ENCODE data around the gene STK11IP. TPM values are rescaled to one million over a fixed set of nuclear protein-coding genes. Genes with fewer than 3 reads are reported as not detected.

The STK11IP gene
- total and polyA plus RNA-seq, 10 of the 15 experiments (the other 5 are each of a cell fraction or from before 2014, with no cell fraction given), result 0.42 to 24.0 (median 11.4) TPM

DNA sequence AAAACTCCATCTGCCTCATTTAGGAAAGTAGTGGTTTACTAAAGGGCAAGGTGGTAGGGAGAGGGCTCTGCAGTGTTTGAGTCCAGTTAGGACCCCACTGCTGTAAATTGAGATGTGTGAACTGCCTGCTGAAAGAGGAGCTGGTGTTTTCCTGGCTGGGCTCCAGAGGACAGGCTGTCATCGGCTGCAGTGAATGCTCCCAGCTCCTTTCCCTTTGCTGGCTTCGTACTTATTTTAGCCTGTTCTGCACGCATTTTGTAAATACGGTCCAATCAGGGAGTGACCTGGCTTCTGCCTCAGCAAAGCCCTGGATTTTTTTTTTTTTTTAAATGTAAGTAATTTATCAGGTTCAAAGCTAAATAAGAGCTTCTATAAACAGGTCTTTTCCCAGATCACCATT lies 67.3 kb downstream of the STK11IP start:
- no peak for FAIRE-seq
- BruUV-seq (replicated peaks), result no TSS peak
- ChIA-PET SMC1A (ENCODE audit: uncharacterized antibody, unreplicated experiment) (no interaction called here), RAD21 (ENCODE audit: unreplicated experiment) (no interaction called here), POLR2A (interaction anchor here (0.6 kb wide), 1 partner anchor 443 kb away, joined by 9 read pairs; no protein-coding TSS in a partner anchor), CTCF (interaction anchor here (0.6 to 1.1 kb wide), 3 partner anchors 11 to 1992 kb away, joined by 3 read pairs; no protein-coding TSS in a partner anchor)
- in situ Hi-C loops (cut with MboI), result no loop called here
- DNase-seq (ENCODE audit: low read depth, low spot score), result no peak
- H3K9ac ChIP-seq (ENCODE audit: control insufficient read depth, insufficient read depth, low read length), result no peak overlapping the region
- H2AFZ ChIP-seq (ENCODE audit: control insufficient read depth, low read depth, low read length), result no peak overlapping the region
- ATAC-seq, result no peak
- no peaks in the 10 kb centered on the region for H4K20me1 ChIP-seq (ENCODE audit: control insufficient read depth, insufficient read depth)
- H3K27me3 ChIP-seq (replicated peaks in 1 of 2; ENCODE audit: control insufficient read depth in 2 of 2, insufficient read depth in 2 of 2, low read length in 1 of 2), result no peaks in the 10 kb centered on the region
- no peak overlapping the region for H3K4me3 ChIP-seq
- H3K27ac ChIP-seq (ENCODE audit: control insufficient read depth, insufficient read depth), result no peak overlapping the region
- no peak overlapping the region for H3K4me2 ChIP-seq (ENCODE audit: control insufficient read depth, insufficient read depth)
- H3K79me2 ChIP-seq (ENCODE audit: control insufficient read depth, insufficient read depth, low read length), result no peaks in the 10 kb centered on the region
- peaks cover 9% of the 10 kb centered on the region for H3K4me1 ChIP-seq (ENCODE audit: control insufficient read depth, insufficient read depth, low read length)
- 43% methylated on average over 4 of the region's 4 CpGs for WGBS (ENCODE audit: insufficient coverage, insufficient replicate concordance, low lambda C conversion rate, missing lambda C conversion rate)
- intact Hi-C loops (cut with micrococcal nuclease; ENCODE audit: unreplicated experiment), result no loop called here
- H3K36me3 ChIP-seq (ENCODE audit: control insufficient read depth in 2 of 2, insufficient read depth in 2 of 2, low read length in 1 of 2), result no peaks in the 10 kb centered on the region
- H3K9me3 ChIP-seq (replicated peaks; ENCODE audit: control insufficient read depth, insufficient read depth, low read length), result peaks cover 8% of the 10 kb centered on the region; the same call in 2 of the 3 replicates
- TF ChIP-seq ASH2L (IDR thresholded peaks at IDR 0.05; ENCODE audit: borderline replicate concordance, low read depth), result no peak
- no peak for TF ChIP-seq NFYB (IDR thresholded peaks at IDR 0.05; ENCODE audit: insufficient read depth, low read depth, low read length)
- TF ChIP-seq, protein P1, sequence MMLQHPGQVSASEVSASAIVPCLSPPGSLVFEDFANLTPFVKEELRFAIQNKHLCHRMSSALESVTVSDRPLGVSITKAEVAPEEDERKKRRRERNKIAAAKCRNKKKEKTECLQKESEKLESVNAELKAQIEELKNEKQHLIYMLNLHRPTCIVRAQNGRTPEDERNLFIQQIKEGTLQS (IDR thresholded peaks at IDR 0.05; ENCODE audit: borderline replicate concordance, extremely low read depth, low read depth, low read length), result no peak
- TF ChIP-seq, protein P2, sequence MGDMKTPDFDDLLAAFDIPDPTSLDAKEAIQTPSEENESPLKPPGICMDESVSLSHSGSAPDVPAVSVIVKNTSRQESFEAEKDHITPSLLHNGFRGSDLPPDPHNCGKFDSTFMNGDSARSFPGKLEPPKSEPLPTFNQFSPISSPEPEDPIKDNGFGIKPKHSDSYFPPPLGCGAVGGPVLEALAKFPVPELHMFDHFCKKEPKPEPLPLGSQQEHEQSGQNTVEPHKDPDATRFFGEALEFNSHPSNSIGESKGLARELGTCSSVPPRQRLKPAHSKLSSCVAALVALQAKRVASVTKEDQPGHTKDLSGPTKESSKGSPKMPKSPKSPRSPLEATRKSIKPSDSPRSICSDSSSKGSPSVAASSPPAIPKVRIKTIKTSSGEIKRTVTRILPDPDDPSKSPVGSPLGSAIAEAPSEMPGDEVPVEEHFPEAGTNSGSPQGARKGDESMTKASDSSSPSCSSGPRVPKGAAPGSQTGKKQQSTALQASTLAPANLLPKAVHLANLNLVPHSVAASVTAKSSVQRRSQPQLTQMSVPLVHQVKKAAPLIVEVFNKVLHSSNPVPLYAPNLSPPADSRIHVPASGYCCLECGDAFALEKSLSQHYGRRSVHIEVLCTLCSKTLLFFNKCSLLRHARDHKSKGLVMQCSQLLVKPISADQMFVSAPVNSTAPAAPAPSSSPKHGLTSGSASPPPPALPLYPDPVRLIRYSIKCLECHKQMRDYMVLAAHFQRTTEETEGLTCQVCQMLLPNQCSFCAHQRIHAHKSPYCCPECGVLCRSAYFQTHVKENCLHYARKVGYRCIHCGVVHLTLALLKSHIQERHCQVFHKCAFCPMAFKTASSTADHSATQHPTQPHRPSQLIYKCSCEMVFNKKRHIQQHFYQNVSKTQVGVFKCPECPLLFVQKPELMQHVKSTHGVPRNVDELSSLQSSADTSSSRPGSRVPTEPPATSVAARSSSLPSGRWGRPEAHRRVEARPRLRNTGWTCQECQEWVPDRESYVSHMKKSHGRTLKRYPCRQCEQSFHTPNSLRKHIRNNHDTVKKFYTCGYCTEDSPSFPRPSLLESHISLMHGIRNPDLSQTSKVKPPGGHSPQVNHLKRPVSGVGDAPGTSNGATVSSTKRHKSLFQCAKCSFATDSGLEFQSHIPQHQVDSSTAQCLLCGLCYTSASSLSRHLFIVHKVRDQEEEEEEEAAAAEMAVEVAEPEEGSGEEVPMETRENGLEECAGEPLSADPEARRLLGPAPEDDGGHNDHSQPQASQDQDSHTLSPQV (IDR thresholded peaks at IDR 0.05), result no peak
- TF ChIP-seq, protein P3, sequence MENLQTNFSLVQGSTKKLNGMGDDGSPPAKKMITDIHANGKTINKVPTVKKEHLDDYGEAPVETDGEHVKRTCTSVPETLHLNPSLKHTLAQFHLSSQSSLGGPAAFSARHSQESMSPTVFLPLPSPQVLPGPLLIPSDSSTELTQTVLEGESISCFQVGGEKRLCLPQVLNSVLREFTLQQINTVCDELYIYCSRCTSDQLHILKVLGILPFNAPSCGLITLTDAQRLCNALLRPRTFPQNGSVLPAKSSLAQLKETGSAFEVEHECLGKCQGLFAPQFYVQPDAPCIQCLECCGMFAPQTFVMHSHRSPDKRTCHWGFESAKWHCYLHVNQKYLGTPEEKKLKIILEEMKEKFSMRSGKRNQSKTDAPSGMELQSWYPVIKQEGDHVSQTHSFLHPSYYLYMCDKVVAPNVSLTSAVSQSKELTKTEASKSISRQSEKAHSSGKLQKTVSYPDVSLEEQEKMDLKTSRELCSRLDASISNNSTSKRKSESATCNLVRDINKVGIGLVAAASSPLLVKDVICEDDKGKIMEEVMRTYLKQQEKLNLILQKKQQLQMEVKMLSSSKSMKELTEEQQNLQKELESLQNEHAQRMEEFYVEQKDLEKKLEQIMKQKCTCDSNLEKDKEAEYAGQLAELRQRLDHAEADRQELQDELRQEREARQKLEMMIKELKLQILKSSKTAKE (IDR thresholded peaks at IDR 0.05; ENCODE audit: low read depth, poor library complexity, severe bottlenecking), result no peak
- TF ChIP-seq, protein P4, sequence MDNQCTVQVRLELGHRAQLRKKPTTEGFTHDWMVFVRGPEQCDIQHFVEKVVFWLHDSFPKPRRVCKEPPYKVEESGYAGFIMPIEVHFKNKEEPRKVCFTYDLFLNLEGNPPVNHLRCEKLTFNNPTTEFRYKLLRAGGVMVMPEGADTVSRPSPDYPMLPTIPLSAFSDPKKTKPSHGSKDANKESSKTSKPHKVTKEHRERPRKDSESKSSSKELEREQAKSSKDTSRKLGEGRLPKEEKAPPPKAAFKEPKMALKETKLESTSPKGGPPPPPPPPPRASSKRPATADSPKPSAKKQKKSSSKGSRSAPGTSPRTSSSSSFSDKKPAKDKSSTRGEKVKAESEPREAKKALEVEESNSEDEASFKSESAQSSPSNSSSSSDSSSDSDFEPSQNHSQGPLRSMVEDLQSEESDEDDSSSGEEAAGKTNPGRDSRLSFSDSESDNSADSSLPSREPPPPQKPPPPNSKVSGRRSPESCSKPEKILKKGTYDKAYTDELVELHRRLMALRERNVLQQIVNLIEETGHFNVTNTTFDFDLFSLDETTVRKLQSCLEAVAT (IDR thresholded peaks at IDR 0.05), result no peak
- TF ChIP-seq ZSCAN29 (IDR thresholded peaks at IDR 0.05), result no peak
- TF ChIP-seq SREBF2 (IDR thresholded peaks at IDR 0.05; ENCODE audit: low read length), result no peak
- no peak for TF ChIP-seq CEBPB (IDR thresholded peaks at IDR 0.05; ENCODE audit: borderline replicate concordance in 1 of 2, low read depth in 2 of 2, low read length in 2 of 2)
- TF ChIP-seq PAX8 (IDR thresholded peaks at IDR 0.05), result no peak
- no peak for TF ChIP-seq ZNF622 (IDR thresholded peaks at IDR 0.05)
- no peak for TF ChIP-seq CREB1 (IDR thresholded peaks at IDR 0.05; ENCODE audit: low read depth)
- TF ChIP-seq, protein P5, sequence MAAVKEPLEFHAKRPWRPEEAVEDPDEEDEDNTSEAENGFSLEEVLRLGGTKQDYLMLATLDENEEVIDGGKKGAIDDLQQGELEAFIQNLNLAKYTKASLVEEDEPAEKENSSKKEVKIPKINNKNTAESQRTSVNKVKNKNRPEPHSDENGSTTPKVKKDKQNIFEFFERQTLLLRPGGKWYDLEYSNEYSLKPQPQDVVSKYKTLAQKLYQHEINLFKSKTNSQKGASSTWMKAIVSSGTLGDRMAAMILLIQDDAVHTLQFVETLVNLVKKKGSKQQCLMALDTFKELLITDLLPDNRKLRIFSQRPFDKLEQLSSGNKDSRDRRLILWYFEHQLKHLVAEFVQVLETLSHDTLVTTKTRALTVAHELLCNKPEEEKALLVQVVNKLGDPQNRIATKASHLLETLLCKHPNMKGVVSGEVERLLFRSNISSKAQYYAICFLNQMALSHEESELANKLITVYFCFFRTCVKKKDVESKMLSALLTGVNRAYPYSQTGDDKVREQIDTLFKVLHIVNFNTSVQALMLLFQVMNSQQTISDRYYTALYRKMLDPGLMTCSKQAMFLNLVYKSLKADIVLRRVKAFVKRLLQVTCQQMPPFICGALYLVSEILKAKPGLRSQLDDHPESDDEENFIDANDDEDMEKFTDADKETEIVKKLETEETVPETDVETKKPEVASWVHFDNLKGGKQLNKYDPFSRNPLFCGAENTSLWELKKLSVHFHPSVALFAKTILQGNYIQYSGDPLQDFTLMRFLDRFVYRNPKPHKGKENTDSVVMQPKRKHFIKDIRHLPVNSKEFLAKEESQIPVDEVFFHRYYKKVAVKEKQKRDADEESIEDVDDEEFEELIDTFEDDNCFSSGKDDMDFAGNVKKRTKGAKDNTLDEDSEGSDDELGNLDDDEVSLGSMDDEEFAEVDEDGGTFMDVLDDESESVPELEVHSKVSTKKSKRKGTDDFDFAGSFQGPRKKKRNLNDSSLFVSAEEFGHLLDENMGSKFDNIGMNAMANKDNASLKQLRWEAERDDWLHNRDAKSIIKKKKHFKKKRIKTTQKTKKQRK (IDR thresholded peaks at IDR 0.05; ENCODE audit: low read depth, low read length), result no peak
